Lower lobe of right lung (tissue), 2 donors: ENCODE measurements around the gene MRI1. TPM values are rescaled to one million over a fixed set of nuclear protein-coding genes. Genes with fewer than 3 reads are reported as not detected.
"Not testable (repeated sequence)": the region's sequence is repeated elsewhere in the genome, so short reads cannot be mapped to it uniquely, and the experiment has no call there.

ENCODE experiments used
- ATAC-seq, 2 donors: fragments of 200-7000 bp; cut with Tn5 transposase; one replicate each; pipeline ENCODE4 v1.9.1; 2020 to 2022; ENCODE audit warnings: mild to moderate bottlenecking in 2 of 2, moderate library complexity in 2 of 2
- DNase-seq: peaks from one replicate; pipeline ENCODE4 v3.0.0-alpha.2; 2020
- H3K27ac ChIP-seq: fragments of 200-600 bp; one replicate; pipeline ENCODE4 v1.8.0; 2022
- H3K27me3 ChIP-seq: fragments of 200-600 bp; one replicate; pipeline ENCODE4 v1.8.0; 2022; ENCODE audit warnings: low read depth
- H3K36me3 ChIP-seq: fragments of 200-600 bp; one replicate; pipeline ENCODE4 v1.8.0; 2022; ENCODE audit warnings: mild to moderate bottlenecking
- H3K4me1 ChIP-seq: fragments of 200-600 bp; one replicate; pipeline ENCODE4 v1.8.0; 2022
- H3K4me3 ChIP-seq: fragments of 200-600 bp; one replicate; pipeline ENCODE4 v1.8.0; 2022; ENCODE audit warnings: mild to moderate bottlenecking
- H3K9me3 ChIP-seq: fragments of 200-600 bp; one replicate; pipeline ENCODE4 v1.8.0; 2022
- intact Hi-C: fragments of 100-400 bp; cut with DNase I; formaldehyde crosslinking; loops from one replicate; pipeline ENCODE4 v1.11.0; 2022
- total RNA-seq: library from RNA; stranded (reverse); fragmentation: NEBNext Ultra II Directional; extraction: Animal tissue kit (Norgen Biotek cat#: 25700); gene quantifications from one replicate; pipeline ENCODE4 v1.2.1, GENCODE V29; 2021
- TF ChIP-seq, protein P1 (sequence below): fragments of 200-600 bp; IDR thresholded peaks from one replicate; pipeline ENCODE4 v1.8.0; 2022; ENCODE audit warnings: antibody characterized with exemption, mild to moderate bottlenecking
- donor health status: DM: no; HTN: yes; CAD: no; lungs with severe emphysema.

The MRI1 gene
- total RNA-seq, 1 donor from 2014 or later = 30.4 TPM

DNA sequence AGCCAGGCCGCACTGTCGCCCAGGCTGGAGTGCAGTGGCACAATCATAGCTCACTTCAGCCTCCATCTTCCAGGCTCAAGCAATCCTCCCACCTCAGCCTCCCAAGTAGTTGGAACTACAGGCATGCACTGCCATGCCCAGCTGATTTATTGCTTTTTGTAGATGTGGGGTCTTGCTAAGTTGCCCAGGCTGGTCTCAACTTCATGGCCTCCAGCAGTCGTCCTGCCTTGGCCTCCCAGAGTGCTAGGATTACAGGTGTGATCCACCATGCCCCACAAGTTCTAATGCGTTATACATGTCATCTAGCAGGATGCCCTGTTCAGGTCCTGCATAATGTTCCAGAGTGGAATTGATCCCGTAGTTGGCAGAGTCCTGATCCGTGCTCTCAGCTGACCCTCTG, 14.5 kb downstream of the MRI1 start:
- Histone ChIP-seq H3K36me3 (peaks cover 31% of the 10 kb centered on the region), H3K27ac (no peak overlapping the region), H3K27me3 (no peaks in the 10 kb centered on the region), H3K9me3 (no peaks in the 10 kb centered on the region), H3K4me3 (no peak overlapping the region), H3K4me1 (peaks cover 46% of the 10 kb centered on the region)
- intact Hi-C loops = no loop called here
- DNase-seq (no peak), ATAC-seq (no peak)
- TF ChIP-seq, protein P1, sequence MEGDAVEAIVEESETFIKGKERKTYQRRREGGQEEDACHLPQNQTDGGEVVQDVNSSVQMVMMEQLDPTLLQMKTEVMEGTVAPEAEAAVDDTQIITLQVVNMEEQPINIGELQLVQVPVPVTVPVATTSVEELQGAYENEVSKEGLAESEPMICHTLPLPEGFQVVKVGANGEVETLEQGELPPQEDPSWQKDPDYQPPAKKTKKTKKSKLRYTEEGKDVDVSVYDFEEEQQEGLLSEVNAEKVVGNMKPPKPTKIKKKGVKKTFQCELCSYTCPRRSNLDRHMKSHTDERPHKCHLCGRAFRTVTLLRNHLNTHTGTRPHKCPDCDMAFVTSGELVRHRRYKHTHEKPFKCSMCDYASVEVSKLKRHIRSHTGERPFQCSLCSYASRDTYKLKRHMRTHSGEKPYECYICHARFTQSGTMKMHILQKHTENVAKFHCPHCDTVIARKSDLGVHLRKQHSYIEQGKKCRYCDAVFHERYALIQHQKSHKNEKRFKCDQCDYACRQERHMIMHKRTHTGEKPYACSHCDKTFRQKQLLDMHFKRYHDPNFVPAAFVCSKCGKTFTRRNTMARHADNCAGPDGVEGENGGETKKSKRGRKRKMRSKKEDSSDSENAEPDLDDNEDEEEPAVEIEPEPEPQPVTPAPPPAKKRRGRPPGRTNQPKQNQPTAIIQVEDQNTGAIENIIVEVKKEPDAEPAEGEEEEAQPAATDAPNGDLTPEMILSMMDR = no peak

DNA sequence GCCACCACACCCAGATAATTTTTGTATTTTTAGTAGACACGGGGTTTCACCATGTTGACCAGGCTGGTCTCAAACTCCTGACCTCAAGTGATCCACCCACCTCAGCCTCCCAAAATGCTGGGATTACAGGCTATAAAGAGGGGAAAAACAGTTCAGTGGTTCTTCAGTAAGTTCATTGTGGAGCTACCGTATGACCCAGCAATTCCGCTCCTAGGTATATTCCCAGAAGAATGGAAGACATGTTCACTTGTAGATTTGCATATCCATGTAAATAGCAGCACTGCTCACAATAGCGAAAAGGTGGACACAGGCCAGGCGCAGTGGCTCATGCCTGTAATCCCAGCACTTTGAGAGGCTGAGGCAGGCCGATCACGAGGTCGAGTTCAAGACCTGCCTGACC, 15.5 kb downstream of the MRI1 start:
- H3K27ac ChIP-seq, H3K27me3 ChIP-seq, H3K4me3 ChIP-seq, DNase-seq, ATAC-seq, H3K9me3 ChIP-seq: not testable (repeated sequence)
- intact Hi-C loops = loop anchor here (10.0 kb wide), 1 partner anchor 85 kb away; no protein-coding TSS in a partner anchor
- H3K36me3 ChIP-seq = peaks cover 31% of the 10 kb centered on the region
- H3K4me1 ChIP-seq = peaks cover 47% of the 10 kb centered on the region

DNA sequence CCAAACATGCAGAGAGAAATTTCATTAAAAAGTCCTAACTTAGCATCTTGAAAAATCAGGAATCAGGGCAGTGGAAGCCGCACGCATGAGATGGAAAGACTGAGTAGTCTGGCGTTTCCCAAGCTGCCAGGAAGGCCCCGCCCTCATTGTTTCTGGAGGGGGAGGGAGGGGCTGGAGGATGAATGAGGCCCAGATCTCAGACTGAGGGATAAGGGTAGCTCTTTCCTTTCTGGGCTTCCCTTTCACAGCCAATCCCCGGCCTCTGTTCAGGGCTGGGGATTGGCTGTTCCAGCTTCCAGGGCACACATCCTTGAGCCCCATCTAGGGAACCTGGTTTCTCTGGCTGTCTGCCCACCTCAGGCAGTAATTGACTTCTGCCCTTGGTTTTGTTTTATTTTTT, 17.2 kb downstream of the MRI1 start:
- Histone ChIP-seq H3K4me1 (peaks cover 40% of the 10 kb centered on the region), H3K9me3 (no peaks in the 10 kb centered on the region), H3K27ac (peak overlapping the region; percentile 46), H3K36me3 (peaks cover 31% of the 10 kb centered on the region), H3K27me3 (no peaks in the 10 kb centered on the region), H3K4me3 (no peak overlapping the region)
- ATAC-seq (peak; percentile 71 to 75), DNase-seq (peak; percentile 64)
- intact Hi-C loops = loop anchor here (10.0 kb wide), 1 partner anchor 83 kb away; no protein-coding TSS in a partner anchor
- TF ChIP-seq, protein P1 = no peak

DNA sequence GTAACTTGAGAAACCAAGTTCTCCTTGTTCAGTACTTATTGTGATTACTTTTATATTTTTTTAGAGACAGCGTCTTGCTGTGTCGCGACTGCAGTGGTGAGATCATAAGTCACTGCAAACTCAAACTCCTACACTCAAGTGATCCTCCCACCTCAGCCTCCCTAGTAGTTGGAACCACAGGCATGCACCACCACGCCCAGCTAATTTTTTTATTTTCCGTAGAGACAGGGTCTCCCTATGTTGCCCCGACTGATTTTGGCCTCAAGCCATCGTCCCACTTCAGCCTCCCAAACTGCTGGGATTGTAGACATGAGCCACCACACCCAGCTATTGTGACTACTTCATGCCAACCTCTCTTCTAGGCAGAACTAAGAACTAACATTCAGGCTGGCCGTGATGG, 18.2 kb downstream of the MRI1 start:
- TF ChIP-seq, protein P1 = no peak
- Histone ChIP-seq H3K27ac (peak overlapping the region; percentile 46), H3K27me3 (no peaks in the 10 kb centered on the region), H3K4me3 (no peak overlapping the region), H3K9me3 (no peaks in the 10 kb centered on the region), H3K36me3 (peaks cover 24% of the 10 kb centered on the region), H3K4me1 (peaks cover 46% of the 10 kb centered on the region)
- no peak for DNase-seq
- intact Hi-C loops = loop anchor here (10.0 kb wide), 1 partner anchor 82 kb away; no protein-coding TSS in a partner anchor
- ATAC-seq = no peak

DNA sequence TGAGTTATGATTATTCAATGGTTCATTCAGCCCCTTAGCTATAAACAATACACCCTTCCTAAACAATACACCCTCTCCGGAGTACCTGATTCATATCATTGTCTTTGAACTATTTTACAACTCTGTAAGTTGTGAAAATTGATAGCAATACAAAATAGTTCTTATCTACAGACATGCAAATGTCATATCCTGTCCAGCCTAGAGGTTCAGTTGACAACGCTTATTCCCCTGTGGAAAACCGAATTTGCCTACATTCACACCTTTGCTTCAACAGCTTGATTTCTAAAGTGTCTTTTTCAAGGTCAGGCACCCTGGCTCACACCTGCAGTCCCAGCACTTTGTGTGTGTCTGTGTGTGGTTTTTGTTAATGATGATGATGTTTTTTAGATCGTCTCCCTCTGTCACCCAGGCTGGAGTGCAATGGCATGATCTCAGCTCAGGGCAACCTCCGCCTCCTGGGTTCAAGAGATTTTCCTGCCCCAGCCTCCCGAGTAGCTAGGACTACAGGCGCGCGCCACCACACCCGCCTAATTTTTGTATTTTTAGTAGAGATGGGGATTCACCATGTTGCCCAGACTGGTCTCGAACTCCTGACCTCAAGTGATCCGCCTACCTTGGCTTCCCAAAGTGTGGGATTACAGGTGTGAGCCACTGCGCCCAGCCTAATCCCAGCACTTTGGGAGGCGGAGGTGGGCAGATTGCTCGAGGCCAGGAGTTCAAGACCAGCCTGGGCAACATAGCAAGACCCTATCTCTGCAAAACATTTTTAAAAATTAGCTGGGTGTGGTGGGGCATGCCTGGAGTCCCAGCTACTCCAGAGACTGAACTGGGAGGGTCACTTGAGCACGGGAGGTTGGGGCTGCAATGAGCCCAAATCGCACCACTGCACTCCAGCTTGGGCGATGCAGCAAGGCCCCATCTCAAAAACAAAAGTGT, 19.5 kb downstream of the MRI1 start:
- no peak overlapping the region for H3K27ac ChIP-seq
- H3K4me1 ChIP-seq = peaks cover 58% of the 10 kb centered on the region
- intact Hi-C loops = loop anchor here (10.0 kb wide), 1 partner anchor 81 kb away; no protein-coding TSS in a partner anchor
- H3K36me3 ChIP-seq = peaks cover 11% of the 10 kb centered on the region
- H3K9me3 ChIP-seq = no peaks in the 10 kb centered on the region
- ATAC-seq = no peak
- no peaks in the 10 kb centered on the region for H3K27me3 ChIP-seq
- DNase-seq = no peak
- H3K4me3 ChIP-seq = no peak overlapping the region
- TF ChIP-seq, protein P1 = no peak
